HEK293 (cell line): ENCODE data around the gene TTYH1.

Experiments used
- CTCF ChIA-PET: fragments of 350-600 bp; formaldehyde crosslinking; extraction: SDS; loops from one replicate; lab custom pipeline; 2021; ENCODE audit warnings: antibody characterized with exemption; lab: Yijun Ruan, JAX
- POLR2A ChIA-PET: fragments of 300-600 bp; formaldehyde crosslinking; extraction: SDS; loops from one replicate; lab custom pipeline; 2020; ENCODE audit warnings: antibody characterized with exemption, inconsistent platforms; lab: Yijun Ruan, JAX
- H3K27ac ChIP-seq: fragments of 200-500 bp; sonication (Bioruptor generic); 2 replicates; pipeline ENCODE4 v1.5.1; 2014; ENCODE audit warnings: low read depth, low read length, control low read depth, inconsistent platforms; ENCODE audit errors: extremely low read depth
- H3K36me3 ChIP-seq, 2 experiments: fragments of 200-500 bp in 1 of 2; sonication (Bioruptor generic) in 1 of 2; 1 replicate in 1 of 2; 2 replicates in 1 of 2; pipeline ENCODE4 v1.5.1; 2014 to 2017; ENCODE audit warnings: inconsistent platforms in 2 of 2, low read length in 2 of 2; ENCODE audit not compliant: control insufficient read depth in 2 of 2, insufficient read depth in 1 of 2
- H3K4me1 ChIP-seq: fragments of 200-500 bp; sonication (Bioruptor generic); 2 replicates; pipeline ENCODE4 v1.5.1; 2014; ENCODE audit warnings: mild to moderate bottlenecking, low read length, inconsistent platforms; ENCODE audit not compliant: control insufficient read depth, insufficient read depth
- H3K4me3 ChIP-seq: 2 replicates; pipeline ENCODE4 v1.5.1; 2011; ENCODE audit warnings: low read depth, mild to moderate bottlenecking, control low read depth, low read length, moderate library complexity
- H3K9me3 ChIP-seq: fragments of 200-500 bp; sonication (Bioruptor generic); 2 replicates; pipeline ENCODE4 v1.5.1; 2014; ENCODE audit warnings: low read depth, low read length, inconsistent platforms; ENCODE audit not compliant: control insufficient read depth, insufficient read depth
- FEZF1 ChIP-seq: fragments of 450-650 bp; formaldehyde crosslinking; IDR thresholded peaks from 2 replicates; pipeline ENCODE4 v1.5.1; 2016; ENCODE audit warnings: missing biosample characterization, missing genetic modification characterization
- GLI4 ChIP-seq: fragments of 450-650 bp; formaldehyde crosslinking; IDR thresholded peaks from 2 replicates; pipeline ENCODE4 v1.5.1; 2016; ENCODE audit warnings: missing biosample characterization, missing genetic modification characterization
- KLF10 ChIP-seq: fragments of 450-650 bp; IDR thresholded peaks from 2 replicates; pipeline ENCODE4 v1.5.1; 2018; ENCODE audit warnings: missing biosample characterization, mild to moderate bottlenecking, missing genetic modification characterization
- KLF16 ChIP-seq: fragments of 450-650 bp; formaldehyde crosslinking; IDR thresholded peaks from 2 replicates; pipeline ENCODE4 v1.5.1; 2017; ENCODE audit warnings: missing biosample characterization, missing genetic modification characterization
- KLF9 ChIP-seq: fragments of 450-650 bp; formaldehyde crosslinking; IDR thresholded peaks from 2 replicates; pipeline ENCODE4 v1.5.1; 2016; ENCODE audit warnings: missing biosample characterization, missing genetic modification characterization, low read depth
- ZFP69B ChIP-seq: fragments of 450-650 bp; formaldehyde crosslinking; IDR thresholded peaks from 2 replicates; pipeline ENCODE4 v1.5.1; 2016; ENCODE audit warnings: missing biosample characterization, missing genetic modification characterization
- ZIC2 ChIP-seq: fragments of 450-650 bp; formaldehyde crosslinking; IDR thresholded peaks from 2 replicates; pipeline ENCODE4 v1.5.1; 2016; ENCODE audit warnings: missing biosample characterization, missing genetic modification characterization
- ZNF138 ChIP-seq: fragments of 450-650 bp; formaldehyde crosslinking; IDR thresholded peaks from 2 replicates; pipeline ENCODE4 v1.5.1; 2016; ENCODE audit warnings: missing biosample characterization, missing genetic modification characterization, borderline replicate concordance
- ZNF146 ChIP-seq: fragments of 450-650 bp; formaldehyde crosslinking; IDR thresholded peaks from 2 replicates; pipeline ENCODE4 v1.5.1; 2016; ENCODE audit warnings: missing biosample characterization, missing genetic modification characterization
- ZNF155 ChIP-seq: fragments of 450-650 bp; formaldehyde crosslinking; IDR thresholded peaks from 2 replicates; pipeline ENCODE4 v1.5.1; 2016; ENCODE audit warnings: missing biosample characterization, missing genetic modification characterization
- ZNF16 ChIP-seq: fragments of 450-650 bp; formaldehyde crosslinking; IDR thresholded peaks from 2 replicates; pipeline ENCODE4 v1.5.1; 2016; ENCODE audit warnings: low read depth, missing biosample characterization, missing genetic modification characterization
- ZNF174 ChIP-seq: fragments of 450-650 bp; formaldehyde crosslinking; IDR thresholded peaks from 2 replicates; pipeline ENCODE4 v1.5.0; 2017; ENCODE audit warnings: missing biosample characterization, mild to moderate bottlenecking, missing genetic modification characterization
- ZNF184 ChIP-seq: fragments of 450-650 bp; IDR thresholded peaks from 2 replicates; pipeline ENCODE4 v1.5.1; 2018; ENCODE audit warnings: missing biosample characterization, mild to moderate bottlenecking, missing genetic modification characterization
- ZNF335 ChIP-seq: fragments of 450-650 bp; formaldehyde crosslinking; conservative IDR thresholded peaks from 2 replicates; pipeline ENCODE4 v1.5.1; 2016; ENCODE audit warnings: missing biosample characterization, missing genetic modification characterization
- ZNF341 ChIP-seq: fragments of 450-650 bp; formaldehyde crosslinking; IDR thresholded peaks from 2 replicates; pipeline ENCODE4; 2016; ENCODE audit warnings: low read depth, missing biosample characterization, missing genetic modification characterization
- ZNF354C ChIP-seq: fragments of 450-650 bp; formaldehyde crosslinking; IDR thresholded peaks from 2 replicates; pipeline ENCODE4 v1.5.1; 2016; ENCODE audit warnings: missing biosample characterization, missing genetic modification characterization, low read depth, borderline replicate concordance
- ZNF426 ChIP-seq: fragments of 450-650 bp; formaldehyde crosslinking; IDR thresholded peaks from 2 replicates; pipeline ENCODE4 v1.5.1; 2017; ENCODE audit warnings: missing biosample characterization, missing genetic modification characterization, mild to moderate bottlenecking, inconsistent platforms, moderate library complexity
- ZNF610 ChIP-seq: fragments of 450-650 bp; formaldehyde crosslinking; IDR thresholded peaks from 2 replicates; pipeline ENCODE4 v1.5.1; 2016; ENCODE audit warnings: missing biosample characterization, missing genetic modification characterization, borderline replicate concordance
- ZNF654 ChIP-seq: fragments of 450-650 bp; formaldehyde crosslinking; IDR thresholded peaks from 2 replicates; pipeline ENCODE4 v1.5.1; 2016; ENCODE audit warnings: low read depth, missing biosample characterization, missing genetic modification characterization
- ZNF660 ChIP-seq: fragments of 450-650 bp; IDR thresholded peaks from 2 replicates; pipeline ENCODE4 v1.5.1; 2018; ENCODE audit warnings: missing biosample characterization, mild to moderate bottlenecking, missing genetic modification characterization
- ZNF768 ChIP-seq: fragments of 450-650 bp; formaldehyde crosslinking; IDR thresholded peaks from 2 replicates; pipeline ENCODE4 v1.5.1; 2018; ENCODE audit warnings: missing biosample characterization, mild to moderate bottlenecking, missing genetic modification characterization
- ZNF837 ChIP-seq: fragments of 450-650 bp; formaldehyde crosslinking; IDR thresholded peaks from 2 replicates; pipeline ENCODE4 v1.5.1; 2016; ENCODE audit warnings: missing biosample characterization, missing genetic modification characterization
- ZSCAN30 ChIP-seq: fragments of 450-650 bp; IDR thresholded peaks from 2 replicates; pipeline ENCODE4 v1.5.1; 2018; ENCODE audit warnings: missing biosample characterization, mild to moderate bottlenecking, missing genetic modification characterization, moderate library complexity
- TF ChIP-seq, protein P1 (sequence below): fragments of 450-650 bp; formaldehyde crosslinking; IDR thresholded peaks from 2 replicates; pipeline ENCODE4 v1.5.1; 2016; ENCODE audit warnings: missing biosample characterization, missing genetic modification characterization
- TF ChIP-seq, protein P2 (sequence below): fragments of 450-650 bp; formaldehyde crosslinking; IDR thresholded peaks from 2 replicates; pipeline ENCODE4 v1.5.1; 2016; ENCODE audit warnings: missing biosample characterization, missing genetic modification characterization
- TF ChIP-seq, protein P3 (sequence below): fragments of 450-650 bp; formaldehyde crosslinking; IDR thresholded peaks from 2 replicates; pipeline ENCODE4 v1.5.1; 2016; ENCODE audit warnings: missing biosample characterization, missing genetic modification characterization, borderline replicate concordance
- TF ChIP-seq, protein P4 (sequence below): fragments of 450-650 bp; formaldehyde crosslinking; IDR thresholded peaks from 2 replicates; pipeline ENCODE4 v1.5.1; 2016; ENCODE audit warnings: missing biosample characterization, missing genetic modification characterization

TTYH1 gene

DNA sequence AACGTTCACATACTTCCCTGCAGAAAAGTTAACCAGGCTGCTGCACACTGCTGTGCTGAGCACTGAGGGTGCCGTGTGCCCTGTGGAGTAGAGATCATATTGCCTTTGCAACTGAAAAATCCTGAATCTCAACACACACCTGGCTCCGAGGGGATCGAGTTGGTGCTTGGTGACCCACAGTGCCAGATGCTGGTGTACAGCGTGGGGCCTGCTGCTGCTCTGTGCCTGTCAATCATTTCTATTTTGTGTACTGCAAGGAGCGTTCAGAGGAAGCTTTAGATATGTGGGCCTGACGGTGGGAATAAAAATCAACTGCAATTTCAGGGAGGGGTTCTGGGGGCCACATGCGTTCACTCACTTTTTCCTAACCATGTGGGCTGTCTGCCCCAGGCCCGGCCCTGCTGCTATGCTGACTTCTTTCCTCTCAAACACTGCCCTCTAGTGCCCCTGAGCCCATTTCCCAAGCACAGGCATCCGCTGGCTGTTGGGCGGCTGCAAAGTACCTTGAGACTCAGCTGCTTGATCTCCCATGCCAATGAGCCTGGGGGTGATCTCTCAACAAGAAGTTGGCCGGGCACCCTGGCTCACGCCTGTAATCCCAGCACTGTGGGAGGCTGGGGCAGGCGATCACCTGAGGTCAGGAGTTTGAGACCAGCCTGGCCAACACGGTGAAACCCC, 24.0 kb downstream of the TTYH1 start:
- POLR2A ChIA-PET, result interaction anchor here (0.9 to 4.0 kb wide), 3 partner anchors 9 to 14 kb away, joined by 3 to 38 read pairs (median 17); partner anchors contain the start of gene LENG8
- H3K36me3 ChIP-seq, result peaks cover 15 to 20% of the 10 kb centered on the region in 2 experiments; a peak in 2 of 3 replicates
- no peak for TF ChIP-seq ZNF146
- peak; percentile 40 for TF ChIP-seq ZNF654 (tag by site-specific recombination)
- peak; percentile 62 for TF ChIP-seq ZIC2 (tag by site-specific recombination)
- TF ChIP-seq ZNF610 (tag by site-specific recombination), result no peak
- 0 out of 2 replicates have a peak, but pooled peaks have one; percentile 29 for TF ChIP-seq ZNF660 (tag by site-specific recombination)
- peak; percentile 50 for TF ChIP-seq ZNF335
- TF ChIP-seq, protein P1, sequence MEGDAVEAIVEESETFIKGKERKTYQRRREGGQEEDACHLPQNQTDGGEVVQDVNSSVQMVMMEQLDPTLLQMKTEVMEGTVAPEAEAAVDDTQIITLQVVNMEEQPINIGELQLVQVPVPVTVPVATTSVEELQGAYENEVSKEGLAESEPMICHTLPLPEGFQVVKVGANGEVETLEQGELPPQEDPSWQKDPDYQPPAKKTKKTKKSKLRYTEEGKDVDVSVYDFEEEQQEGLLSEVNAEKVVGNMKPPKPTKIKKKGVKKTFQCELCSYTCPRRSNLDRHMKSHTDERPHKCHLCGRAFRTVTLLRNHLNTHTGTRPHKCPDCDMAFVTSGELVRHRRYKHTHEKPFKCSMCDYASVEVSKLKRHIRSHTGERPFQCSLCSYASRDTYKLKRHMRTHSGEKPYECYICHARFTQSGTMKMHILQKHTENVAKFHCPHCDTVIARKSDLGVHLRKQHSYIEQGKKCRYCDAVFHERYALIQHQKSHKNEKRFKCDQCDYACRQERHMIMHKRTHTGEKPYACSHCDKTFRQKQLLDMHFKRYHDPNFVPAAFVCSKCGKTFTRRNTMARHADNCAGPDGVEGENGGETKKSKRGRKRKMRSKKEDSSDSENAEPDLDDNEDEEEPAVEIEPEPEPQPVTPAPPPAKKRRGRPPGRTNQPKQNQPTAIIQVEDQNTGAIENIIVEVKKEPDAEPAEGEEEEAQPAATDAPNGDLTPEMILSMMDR (tag by site-specific recombination), result peak; percentile 68
- H3K4me1 ChIP-seq, result no peaks in the 10 kb centered on the region
- H3K4me3 ChIP-seq, result no peak overlapping the region
- CTCF ChIA-PET, result interaction anchor here (0.6 to 4.8 kb wide), 18 partner anchors 9 to 1272 kb away, joined by 3 to 43 read pairs (median 5); partner anchors contain the start of genes CDC42EP5, LENG8 and TTYH1
- H3K27ac ChIP-seq, result no peak overlapping the region
- H3K9me3 ChIP-seq, result no peaks in the 10 kb centered on the region

DNA sequence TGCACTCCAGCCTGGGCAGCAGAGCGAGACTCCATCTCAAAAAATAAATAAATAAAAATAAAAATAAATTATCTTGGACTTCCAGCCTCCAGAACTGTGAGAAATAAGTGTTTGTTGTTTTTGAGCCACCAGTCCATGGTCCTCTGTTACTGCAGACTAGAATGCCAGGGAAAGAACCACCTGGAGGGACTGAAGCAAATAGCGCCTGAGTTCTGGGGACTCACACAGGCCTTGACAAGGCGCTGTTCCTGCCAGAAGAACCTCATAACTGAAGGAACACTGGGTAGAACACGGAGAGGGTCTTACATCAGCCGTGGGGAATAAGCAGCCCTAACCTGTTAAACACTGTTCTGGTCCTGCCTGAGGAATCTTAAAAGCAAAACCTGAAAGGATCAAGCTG, 25.4 kb downstream of the TTYH1 start:
- no peak overlapping the region for H3K27ac ChIP-seq
- TF ChIP-seq ZSCAN30 (tag by site-specific recombination), result no peak
- TF ChIP-seq KLF16, result no peak
- no peak for TF ChIP-seq ZNF16 (tag by site-specific recombination)
- TF ChIP-seq, protein P2, sequence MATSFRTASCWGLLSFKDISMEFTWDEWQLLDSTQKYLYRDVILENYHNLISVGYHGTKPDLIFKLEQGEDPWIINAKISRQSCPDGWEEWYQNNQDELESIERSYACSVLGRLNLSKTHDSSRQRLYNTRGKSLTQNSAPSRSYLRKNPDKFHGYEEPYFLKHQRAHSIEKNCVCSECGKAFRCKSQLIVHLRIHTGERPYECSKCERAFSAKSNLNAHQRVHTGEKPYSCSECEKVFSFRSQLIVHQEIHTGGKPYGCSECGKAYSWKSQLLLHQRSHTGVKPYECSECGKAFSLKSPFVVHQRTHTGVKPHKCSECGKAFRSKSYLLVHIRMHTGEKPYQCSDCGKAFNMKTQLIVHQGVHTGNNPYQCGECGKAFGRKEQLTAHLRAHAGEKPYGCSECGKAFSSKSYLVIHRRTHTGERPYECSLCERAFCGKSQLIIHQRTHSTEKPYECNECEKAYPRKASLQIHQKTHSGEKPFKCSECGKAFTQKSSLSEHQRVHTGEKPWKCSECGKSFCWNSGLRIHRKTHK (tag by site-specific recombination), result no peak
- no peak for TF ChIP-seq ZNF184
- TF ChIP-seq, protein P3, sequence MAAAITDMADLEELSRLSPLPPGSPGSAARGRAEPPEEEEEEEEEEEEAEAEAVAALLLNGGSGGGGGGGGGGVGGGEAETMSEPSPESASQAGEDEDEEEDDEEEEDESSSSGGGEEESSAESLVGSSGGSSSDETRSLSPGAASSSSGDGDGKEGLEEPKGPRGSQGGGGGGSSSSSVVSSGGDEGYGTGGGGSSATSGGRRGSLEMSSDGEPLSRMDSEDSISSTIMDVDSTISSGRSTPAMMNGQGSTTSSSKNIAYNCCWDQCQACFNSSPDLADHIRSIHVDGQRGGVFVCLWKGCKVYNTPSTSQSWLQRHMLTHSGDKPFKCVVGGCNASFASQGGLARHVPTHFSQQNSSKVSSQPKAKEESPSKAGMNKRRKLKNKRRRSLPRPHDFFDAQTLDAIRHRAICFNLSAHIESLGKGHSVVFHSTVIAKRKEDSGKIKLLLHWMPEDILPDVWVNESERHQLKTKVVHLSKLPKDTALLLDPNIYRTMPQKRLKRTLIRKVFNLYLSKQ (tag by site-specific recombination), result no peak
- no peak for TF ChIP-seq ZFP69B (tag by site-specific recombination)
- TF ChIP-seq KLF9 (tag by site-specific recombination), result no peak
- no peak for TF ChIP-seq ZNF155
- no peak for TF ChIP-seq ZNF174
- TF ChIP-seq, protein P4, sequence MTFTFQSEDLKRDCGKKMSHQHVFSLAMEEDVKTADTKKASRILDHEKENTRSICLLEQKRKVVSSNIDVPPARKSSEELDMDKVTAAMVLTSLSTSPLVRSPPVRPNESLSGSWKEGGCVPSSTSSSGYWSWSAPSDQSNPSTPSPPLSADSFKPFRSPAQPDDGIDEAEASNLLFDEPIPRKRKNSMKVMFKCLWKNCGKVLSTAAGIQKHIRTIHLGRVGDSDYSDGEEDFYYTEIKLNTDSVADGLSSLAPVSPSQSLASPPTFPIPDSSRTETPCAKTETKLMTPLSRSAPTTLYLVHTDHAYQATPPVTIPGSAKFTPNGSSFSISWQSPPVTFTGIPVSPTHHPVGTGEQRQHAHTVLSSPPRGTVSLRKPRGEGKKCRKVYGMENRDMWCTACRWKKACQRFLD (tag by site-specific recombination), result no peak
- no peak for TF ChIP-seq ZNF341 (tag by site-specific recombination)
- no peak for TF ChIP-seq KLF10 (tag by site-specific recombination)
- TF ChIP-seq ZNF354C (tag by site-specific recombination), result no peak
- TF ChIP-seq FEZF1 (tag by site-specific recombination), result no peak
- TF ChIP-seq ZNF768 (tag by site-specific recombination), result no peak
- no peak for TF ChIP-seq GLI4 (tag by site-specific recombination)
- no peak for TF ChIP-seq ZNF138 (tag by site-specific recombination)
- TF ChIP-seq ZNF426, result no peak
- TF ChIP-seq ZNF837 (tag by site-specific recombination), result no peak
- CTCF ChIA-PET, result interaction anchor here (0.8 to 4.8 kb wide), 5 partner anchors 9 to 49 kb away, joined by 3 to 43 read pairs (median 8); partner anchors contain the start of gene LENG8
- no peak overlapping the region for H3K4me3 ChIP-seq
- POLR2A ChIA-PET, result interaction anchor here (4.0 kb wide), 1 partner anchor 8 kb away, joined by 38 read pairs; the partner anchor contains the start of gene LENG8
- peaks cover 24 to 26% of the 10 kb centered on the region in 2 experiments; a peak in 2 of 3 replicates for H3K36me3 ChIP-seq
- no peaks in the 10 kb centered on the region for H3K9me3 ChIP-seq
- no peaks in the 10 kb centered on the region for H3K4me1 ChIP-seq
